ENCODE data around the gene SERPIND1. TPM values are rescaled to one million over a fixed set of nuclear protein-coding genes. Genes with fewer than 3 reads are reported as not detected.
"Not testable (repeated sequence)": the region's sequence is repeated elsewhere in the genome, so short reads cannot be mapped to it uniquely, and the experiment has no call there.

The SERPIND1 gene
- total RNA-seq, 2 experiments from 2014 or later: not detected

DNA sequence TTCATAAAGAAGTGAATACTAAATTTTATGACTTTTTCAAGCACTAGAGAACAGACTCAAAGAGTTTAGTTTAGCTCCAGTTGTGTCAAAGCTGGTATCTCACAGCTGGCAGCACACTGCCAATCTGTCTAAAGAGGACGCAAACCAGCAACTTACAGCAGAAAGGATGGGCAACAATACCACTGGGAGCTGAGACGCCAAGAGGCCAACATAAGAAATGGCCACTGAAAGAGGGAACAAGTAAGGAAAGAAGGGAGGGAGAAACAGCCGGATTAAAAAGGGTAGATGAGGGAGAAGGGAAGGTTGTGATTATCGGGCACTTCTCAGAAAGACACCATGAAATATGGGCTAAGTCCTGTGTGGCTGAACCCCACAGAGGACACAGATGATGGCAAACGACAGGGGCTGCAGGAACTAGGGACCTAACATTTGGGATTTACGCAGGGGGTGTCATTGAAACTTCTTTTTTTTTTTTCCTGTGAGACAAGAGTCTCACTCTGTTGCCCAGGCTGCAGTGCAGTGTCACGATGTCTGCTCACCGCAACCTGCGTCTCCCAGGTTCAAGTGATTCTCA is 41.7 kb downstream of the SERPIND1 start:
- Mint-ChIP-seq H3K27me3 (no peaks in the 10 kb centered on the region), H3K36me3 (peaks cover 33% of the 10 kb centered on the region), H3K4me3 (no peak overlapping the region), H3K27ac (no peak overlapping the region), H3K9me3 (no peaks in the 10 kb centered on the region), H3K4me1 (ENCODE audit: low read depth) (peaks cover 2% of the 10 kb centered on the region)
- ChIA-PET CTCF (interaction anchor here (1.4 kb wide), 1 partner anchor 9 kb away, joined by 3 read pairs; no protein-coding TSS in a partner anchor), POLR2A (no interaction called here)
- DNase-seq: no peak
- intact Hi-C loops (cut with micrococcal nuclease): no loop called here

DNA sequence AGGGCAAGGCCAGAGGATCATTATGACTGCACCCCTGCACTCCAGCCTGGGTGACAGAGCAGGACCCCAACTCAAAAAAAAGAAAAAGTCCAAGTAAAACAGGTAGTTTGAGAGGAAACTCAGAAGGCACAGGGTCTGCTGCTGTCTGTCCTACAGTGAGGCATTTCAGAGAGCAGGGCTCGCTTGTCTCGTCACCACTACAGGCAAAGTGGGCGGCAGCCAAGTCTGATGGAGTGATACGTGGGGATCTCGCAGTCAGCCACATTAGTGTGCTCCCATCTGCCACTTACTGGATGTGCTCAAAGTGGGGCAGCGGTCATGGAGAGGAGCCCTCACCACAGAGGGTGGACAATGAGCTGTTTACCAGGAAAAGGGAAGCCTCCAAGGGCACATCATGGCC is 42.6 kb downstream of the SERPIND1 start:
- POLR2A ChIA-PET: no interaction called here
- peaks cover 24% of the 10 kb centered on the region for H3K36me3 Mint-ChIP-seq

GRCh38 chr22:20818471-20818870 is 44.6 kb downstream of the SERPIND1 start:
- Mint-ChIP-seq H3K9me3 (no peaks in the 10 kb centered on the region), H3K36me3 (peaks cover 21% of the 10 kb centered on the region), H3K27ac (no peak overlapping the region), H3K4me3 (no peak overlapping the region), H3K4me1 (ENCODE audit: low read depth) (no peaks in the 10 kb centered on the region), H3K27me3 (no peaks in the 10 kb centered on the region)
- intact Hi-C loops (cut with micrococcal nuclease): no loop called here
- ChIA-PET POLR2A (no interaction called here), CTCF (interaction anchor here (1.0 kb wide), 1 partner anchor 34 kb away, joined by 3 read pairs; no protein-coding TSS in a partner anchor)
- DNase-seq: no peak

More for the DNA sequence above, 42.6 kb downstream of the SERPIND1 start:
- CTCF ChIA-PET: interaction anchor here (1.4 kb wide), 1 partner anchor 10 kb away, joined by 3 read pairs; no protein-coding TSS in a partner anchor
- H3K27ac Mint-ChIP-seq: no peak overlapping the region
- H3K4me1 Mint-ChIP-seq (ENCODE audit: low read depth): no peaks in the 10 kb centered on the region
- DNase-seq: no peak
- intact Hi-C loops (cut with micrococcal nuclease): no loop called here
- no peaks in the 10 kb centered on the region for H3K27me3 Mint-ChIP-seq
- H3K9me3 Mint-ChIP-seq: no peaks in the 10 kb centered on the region
- no peak overlapping the region for H3K4me3 Mint-ChIP-seq

- intact Hi-C loops (cut with micrococcal nuclease): no loop called here
- Mint-ChIP-seq H3K27ac (no peak overlapping the region), H3K4me1 (ENCODE audit: low read depth) (no peaks in the 10 kb centered on the region), H3K4me3 (no peak overlapping the region), H3K27me3 (no peaks in the 10 kb centered on the region), H3K36me3 (peaks cover 19% of the 10 kb centered on the region), H3K9me3 (no peaks in the 10 kb centered on the region)
- POLR2A ChIA-PET: no interaction called here
- no peak for DNase-seq
- CTCF ChIA-PET: interaction anchor here (0.6 to 1.0 kb wide), 2 partner anchors 20 to 35 kb away, joined by 3 read pairs; no protein-coding TSS in a partner anchor
Observed at GRCh38 chr22:20819471-20819870, 45.6 kb downstream of the SERPIND1 start.

- CTCF ChIA-PET; intact Hi-C loops (cut with micrococcal nuclease); DNase-seq; H3K4me1 Mint-ChIP-seq (ENCODE audit: low read depth); POLR2A ChIA-PET; H3K27ac Mint-ChIP-seq; H3K4me3 Mint-ChIP-seq; H3K27me3 Mint-ChIP-seq; H3K9me3 Mint-ChIP-seq: not testable (repeated sequence)
- H3K36me3 Mint-ChIP-seq: peaks cover 17% of the 10 kb centered on the region
Observed at GRCh38 chr22:20821717-20822239, 47.9 kb downstream of the SERPIND1 start.

- H3K27me3 Mint-ChIP-seq: no peaks in the 10 kb centered on the region
- no peak for DNase-seq
- intact Hi-C loops (cut with micrococcal nuclease): no loop called here
- no peak overlapping the region for H3K27ac Mint-ChIP-seq
- no peaks in the 10 kb centered on the region for H3K4me1 Mint-ChIP-seq (ENCODE audit: low read depth)
- peaks cover 15% of the 10 kb centered on the region for H3K36me3 Mint-ChIP-seq
- H3K9me3 Mint-ChIP-seq: no peaks in the 10 kb centered on the region
- CTCF ChIA-PET: no interaction called here
- H3K4me3 Mint-ChIP-seq: no peak overlapping the region
- POLR2A ChIA-PET: no interaction called here
Observed at GRCh38 chr22:20822240-20822639, 48.3 kb downstream of the SERPIND1 start.

DNA sequence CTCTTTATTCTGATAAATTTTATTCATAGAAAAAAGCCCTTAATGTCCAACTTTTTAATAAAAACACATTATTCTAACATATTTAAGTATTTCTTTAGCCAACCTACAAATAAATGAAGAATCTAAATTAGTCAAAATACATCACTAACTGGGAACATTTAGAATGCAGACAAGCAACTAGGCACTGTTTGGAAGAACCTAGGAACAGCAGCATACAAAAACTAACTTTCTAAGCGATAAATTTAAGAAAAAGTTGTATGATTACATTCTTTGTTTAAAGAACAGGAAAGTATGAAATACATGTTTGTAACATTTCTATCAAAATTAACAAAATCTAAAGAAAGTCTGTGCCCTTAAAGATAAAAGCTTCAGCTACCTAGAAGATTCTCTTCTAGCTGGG is 49.4 kb downstream of the SERPIND1 start:
- CTCF ChIA-PET: no interaction called here
- no peaks in the 10 kb centered on the region for H3K27me3 Mint-ChIP-seq
- intact Hi-C loops (cut with micrococcal nuclease): no loop called here
- no peaks in the 10 kb centered on the region for H3K4me1 Mint-ChIP-seq (ENCODE audit: low read depth)
- POLR2A ChIA-PET: no interaction called here
- no peak overlapping the region for H3K27ac Mint-ChIP-seq
- H3K4me3 Mint-ChIP-seq: no peak overlapping the region
- H3K36me3 Mint-ChIP-seq: peaks cover 18% of the 10 kb centered on the region
- no peak for DNase-seq
- H3K9me3 Mint-ChIP-seq: no peaks in the 10 kb centered on the region

- H3K4me3 Mint-ChIP-seq; H3K4me1 Mint-ChIP-seq (ENCODE audit: low read depth); POLR2A ChIA-PET; intact Hi-C loops (cut with micrococcal nuclease); H3K9me3 Mint-ChIP-seq; H3K27me3 Mint-ChIP-seq; H3K27ac Mint-ChIP-seq; DNase-seq: not testable (repeated sequence)
- CTCF ChIA-PET: interaction anchor here (0.6 to 1.3 kb wide), 3 partner anchors 29 to 507 kb away, joined by 3 to 4 read pairs (median 4); no protein-coding TSS in a partner anchor
- peaks cover 21% of the 10 kb centered on the region for H3K36me3 Mint-ChIP-seq
Observed at GRCh38 chr22:20825216-20825615, 51.3 kb downstream of the SERPIND1 start.

DNA sequence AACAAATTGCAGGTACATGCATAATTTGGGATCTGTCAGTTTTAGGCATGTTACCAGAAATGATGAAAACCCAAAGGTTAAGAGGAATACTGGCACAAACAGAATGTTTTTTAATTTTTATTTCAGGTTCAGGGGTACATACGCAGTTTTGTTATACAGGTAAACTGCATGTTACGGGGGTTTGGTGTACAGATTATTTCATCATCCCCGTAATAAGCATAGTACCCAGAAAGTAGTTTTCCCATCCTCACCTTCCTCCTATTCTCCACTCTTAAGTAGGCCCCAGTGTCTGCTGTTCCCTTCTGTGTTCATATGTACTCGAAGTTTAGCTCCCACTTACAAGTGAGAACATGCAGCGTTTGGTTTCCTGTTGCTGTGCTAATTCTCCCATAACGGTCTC is 51.7 kb downstream of the SERPIND1 start:
- peaks cover 24% of the 10 kb centered on the region for H3K36me3 Mint-ChIP-seq
- CTCF ChIA-PET: no interaction called here
- no peaks in the 10 kb centered on the region for H3K9me3 Mint-ChIP-seq
- H3K4me1 Mint-ChIP-seq (ENCODE audit: low read depth): no peaks in the 10 kb centered on the region
- intact Hi-C loops (cut with micrococcal nuclease): no loop called here
- POLR2A ChIA-PET: no interaction called here
- no peak for DNase-seq
- H3K4me3 Mint-ChIP-seq: no peak overlapping the region
- H3K27ac Mint-ChIP-seq: no peak overlapping the region
- no peaks in the 10 kb centered on the region for H3K27me3 Mint-ChIP-seq

DNA sequence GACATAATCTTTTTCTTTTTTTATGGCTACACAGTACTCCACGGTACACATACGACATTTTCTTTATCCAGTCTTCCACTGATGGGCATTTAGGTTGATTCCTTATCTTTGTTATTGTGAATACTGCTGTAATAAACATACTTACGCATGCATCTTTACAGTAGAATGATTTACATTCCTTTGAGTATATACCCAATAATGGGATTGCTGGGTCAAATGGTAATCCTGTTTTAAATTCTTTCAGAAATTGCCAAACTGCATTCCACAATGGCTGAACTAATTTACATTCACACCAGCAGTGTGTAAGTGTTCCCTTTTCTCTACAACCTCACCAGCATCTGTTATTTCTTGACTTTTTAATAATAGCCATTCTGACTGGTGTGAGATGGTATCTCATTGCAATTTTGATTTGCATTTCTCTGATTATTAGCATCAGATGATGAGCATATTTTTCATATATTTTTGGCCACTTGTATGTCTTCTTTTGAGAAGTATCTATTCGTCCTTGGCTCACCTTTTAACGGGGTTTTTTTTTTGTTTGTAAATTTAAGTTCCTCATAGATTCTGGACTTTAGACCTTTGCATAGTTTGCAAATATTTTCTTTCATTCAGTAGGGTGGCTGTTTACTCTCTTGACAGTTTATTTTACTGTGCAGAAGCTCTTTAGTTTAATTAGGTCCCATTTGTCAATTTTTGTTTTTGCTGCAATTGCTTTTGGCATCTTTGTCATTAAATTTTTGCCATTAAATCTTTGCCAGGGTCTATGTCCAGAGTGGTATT is 52.6 kb downstream of the SERPIND1 start:
- H3K9me3 Mint-ChIP-seq; H3K27me3 Mint-ChIP-seq; intact Hi-C loops (cut with micrococcal nuclease); H3K4me3 Mint-ChIP-seq; H3K4me1 Mint-ChIP-seq (ENCODE audit: low read depth); POLR2A ChIA-PET; H3K27ac Mint-ChIP-seq; DNase-seq; CTCF ChIA-PET: not testable (repeated sequence)
- H3K36me3 Mint-ChIP-seq: peaks cover 28% of the 10 kb centered on the region

- Mint-ChIP-seq H3K9me3 (no peaks in the 10 kb centered on the region), H3K4me3 (no peak overlapping the region), H3K4me1 (ENCODE audit: low read depth) (no peaks in the 10 kb centered on the region), H3K27ac (no peak overlapping the region), H3K36me3 (peaks cover 33% of the 10 kb centered on the region), H3K27me3 (no peaks in the 10 kb centered on the region)
- ChIA-PET CTCF (no interaction called here), POLR2A (no interaction called here)
- intact Hi-C loops (cut with micrococcal nuclease): no loop called here
- DNase-seq: no peak
Observed at GRCh38 chr22:20829491-20830134, 55.7 kb downstream of the SERPIND1 start.

DNA sequence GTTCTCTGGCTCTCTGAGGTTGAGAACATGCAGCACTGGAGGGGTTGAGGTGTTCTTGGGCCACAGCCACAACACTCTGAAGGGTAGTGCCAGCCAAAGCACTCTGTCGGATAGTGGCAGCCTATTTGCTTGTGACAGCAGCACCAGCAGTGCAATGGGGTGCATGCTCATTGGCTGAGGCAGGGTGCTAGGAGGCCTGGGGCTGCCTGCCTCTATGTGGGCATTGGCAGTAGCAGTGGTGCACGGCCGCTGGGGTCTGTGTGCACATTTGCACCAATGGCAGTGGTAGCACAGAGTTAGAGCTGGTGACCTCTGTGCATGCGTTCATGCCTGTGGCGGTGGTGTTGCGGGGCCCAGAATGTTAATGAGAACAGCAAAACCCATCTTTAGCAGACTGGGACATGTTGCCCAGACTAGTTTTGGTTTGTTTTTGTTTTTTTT is 59.3 kb downstream of the SERPIND1 start:
- H3K4me1 Mint-ChIP-seq (ENCODE audit: low read depth): peaks cover 2% of the 10 kb centered on the region
- no peak for DNase-seq
- intact Hi-C loops (cut with micrococcal nuclease): no loop called here
- ChIA-PET CTCF (interaction anchor here (0.7 kb wide), 1 partner anchor 41 kb away, joined by 3 read pairs; no protein-coding TSS in a partner anchor), POLR2A (no interaction called here)
- H3K36me3 Mint-ChIP-seq: peaks cover 30% of the 10 kb centered on the region
- no peak overlapping the region for H3K4me3 Mint-ChIP-seq
- no peak overlapping the region for H3K27ac Mint-ChIP-seq
- H3K9me3 Mint-ChIP-seq: no peaks in the 10 kb centered on the region
- H3K27me3 Mint-ChIP-seq: no peaks in the 10 kb centered on the region
